GM12873 (cell line): ENCODE measurements around the gene RAB5B.

Experiments
- TF ChIP-seq, protein P1 (sequence below): IDR thresholded peaks from 2 replicates; pipeline ENCODE4 v1.5.1; 2012; ENCODE audit warnings: low read depth, mild to moderate bottlenecking, moderate library complexity, low read length, control low read depth; ENCODE audit not compliant: insufficient read depth; ENCODE audit errors: missing control alignments

The RAB5B gene

DNA sequence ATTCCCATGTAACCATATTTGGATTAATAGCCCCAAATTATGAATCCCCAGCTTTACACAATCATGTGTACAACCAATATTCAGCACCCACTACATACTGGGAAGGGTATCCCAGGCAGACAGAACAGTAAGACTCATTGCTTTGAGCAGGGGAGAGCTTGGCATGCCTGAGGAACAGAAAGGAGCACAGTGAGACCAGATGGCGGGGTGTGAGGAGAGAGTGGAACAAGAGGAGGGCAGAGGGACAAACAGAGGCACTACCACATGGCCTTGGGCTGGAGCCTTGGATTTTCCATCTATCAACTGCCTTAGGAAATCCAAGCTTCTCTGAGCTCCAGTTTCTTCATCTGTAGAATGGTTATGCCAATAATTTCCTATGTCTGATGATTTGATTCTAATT is 39.1 kb upstream of the RAB5B start:
- TF ChIP-seq, protein P1, sequence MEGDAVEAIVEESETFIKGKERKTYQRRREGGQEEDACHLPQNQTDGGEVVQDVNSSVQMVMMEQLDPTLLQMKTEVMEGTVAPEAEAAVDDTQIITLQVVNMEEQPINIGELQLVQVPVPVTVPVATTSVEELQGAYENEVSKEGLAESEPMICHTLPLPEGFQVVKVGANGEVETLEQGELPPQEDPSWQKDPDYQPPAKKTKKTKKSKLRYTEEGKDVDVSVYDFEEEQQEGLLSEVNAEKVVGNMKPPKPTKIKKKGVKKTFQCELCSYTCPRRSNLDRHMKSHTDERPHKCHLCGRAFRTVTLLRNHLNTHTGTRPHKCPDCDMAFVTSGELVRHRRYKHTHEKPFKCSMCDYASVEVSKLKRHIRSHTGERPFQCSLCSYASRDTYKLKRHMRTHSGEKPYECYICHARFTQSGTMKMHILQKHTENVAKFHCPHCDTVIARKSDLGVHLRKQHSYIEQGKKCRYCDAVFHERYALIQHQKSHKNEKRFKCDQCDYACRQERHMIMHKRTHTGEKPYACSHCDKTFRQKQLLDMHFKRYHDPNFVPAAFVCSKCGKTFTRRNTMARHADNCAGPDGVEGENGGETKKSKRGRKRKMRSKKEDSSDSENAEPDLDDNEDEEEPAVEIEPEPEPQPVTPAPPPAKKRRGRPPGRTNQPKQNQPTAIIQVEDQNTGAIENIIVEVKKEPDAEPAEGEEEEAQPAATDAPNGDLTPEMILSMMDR = no peak

DNA sequence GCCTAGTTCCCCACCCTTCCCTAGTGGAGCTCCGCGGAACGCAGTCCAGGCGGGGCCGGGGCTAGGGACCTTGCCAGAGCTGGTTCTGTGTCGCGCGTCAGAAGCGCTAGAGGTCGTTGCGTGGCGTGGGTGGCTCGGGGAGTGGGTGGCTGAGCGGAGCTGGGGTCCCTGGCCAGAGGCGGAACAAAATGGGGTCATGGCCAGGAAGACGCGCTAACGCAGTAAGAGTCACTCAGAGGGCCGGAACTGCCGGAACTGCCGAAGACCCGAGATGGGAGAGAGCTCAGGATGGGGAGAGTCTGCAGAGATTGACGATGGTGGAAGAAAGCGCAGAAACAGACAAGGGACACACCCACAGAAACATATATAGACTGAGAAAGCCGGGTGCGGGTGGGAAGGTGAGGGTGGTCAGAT is 38.1 kb upstream of the RAB5B start:
- TF ChIP-seq, protein P1 = no peak

DNA sequence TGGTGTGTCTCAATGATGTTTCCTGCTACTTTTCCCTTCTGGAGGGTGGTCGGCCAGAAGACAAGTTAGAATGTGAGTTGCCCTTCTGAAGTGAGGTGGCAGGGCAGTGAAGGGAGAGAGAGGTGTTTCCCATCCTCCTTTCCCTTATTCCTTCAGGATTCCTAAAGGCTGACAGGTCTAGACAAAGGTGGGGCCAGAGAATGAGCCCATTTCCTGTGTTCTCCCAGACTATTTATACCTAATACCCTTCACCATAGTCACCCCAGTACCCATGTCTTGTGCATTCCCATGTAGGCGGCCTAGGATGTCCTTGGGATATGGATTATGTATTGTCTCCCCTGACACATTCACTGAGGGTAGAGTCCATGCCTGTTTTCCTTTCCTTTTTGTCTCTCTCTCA is 35.9 kb upstream of the RAB5B start:
- TF ChIP-seq, protein P1 = no peak

DNA sequence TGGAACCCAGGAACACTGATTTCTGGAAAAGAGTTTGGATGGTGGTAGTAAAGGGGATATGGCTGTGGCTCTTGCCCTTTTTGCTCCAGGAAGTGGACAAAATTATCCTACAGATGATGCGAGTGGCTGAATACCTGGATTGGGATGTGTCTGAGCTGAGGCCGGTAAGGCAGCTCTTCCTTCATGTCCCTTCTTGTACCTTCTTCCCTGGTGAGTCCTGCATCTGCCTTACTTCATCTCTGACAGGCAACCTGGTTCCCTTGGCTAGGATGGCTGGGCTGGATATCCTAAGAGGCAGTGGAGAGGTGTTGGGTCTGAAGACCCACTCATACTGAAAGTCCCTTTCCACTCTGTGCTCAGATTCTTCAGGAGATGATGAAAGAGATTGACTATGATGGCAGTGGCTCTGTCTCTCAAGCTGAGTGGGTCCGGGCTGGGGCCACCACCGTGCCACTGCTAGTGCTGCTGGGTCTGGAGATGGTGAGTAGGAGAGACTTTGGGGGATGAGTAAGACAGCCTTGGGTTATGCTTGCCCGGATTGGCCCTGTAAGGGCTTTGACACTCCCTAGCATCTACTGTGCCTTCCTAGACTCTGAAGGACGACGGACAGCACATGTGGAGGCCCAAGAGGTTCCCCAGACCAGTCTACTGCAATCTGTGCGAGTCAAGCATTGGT is 34.9 kb upstream of the RAB5B start:
- TF ChIP-seq, protein P1 = no peak

DNA sequence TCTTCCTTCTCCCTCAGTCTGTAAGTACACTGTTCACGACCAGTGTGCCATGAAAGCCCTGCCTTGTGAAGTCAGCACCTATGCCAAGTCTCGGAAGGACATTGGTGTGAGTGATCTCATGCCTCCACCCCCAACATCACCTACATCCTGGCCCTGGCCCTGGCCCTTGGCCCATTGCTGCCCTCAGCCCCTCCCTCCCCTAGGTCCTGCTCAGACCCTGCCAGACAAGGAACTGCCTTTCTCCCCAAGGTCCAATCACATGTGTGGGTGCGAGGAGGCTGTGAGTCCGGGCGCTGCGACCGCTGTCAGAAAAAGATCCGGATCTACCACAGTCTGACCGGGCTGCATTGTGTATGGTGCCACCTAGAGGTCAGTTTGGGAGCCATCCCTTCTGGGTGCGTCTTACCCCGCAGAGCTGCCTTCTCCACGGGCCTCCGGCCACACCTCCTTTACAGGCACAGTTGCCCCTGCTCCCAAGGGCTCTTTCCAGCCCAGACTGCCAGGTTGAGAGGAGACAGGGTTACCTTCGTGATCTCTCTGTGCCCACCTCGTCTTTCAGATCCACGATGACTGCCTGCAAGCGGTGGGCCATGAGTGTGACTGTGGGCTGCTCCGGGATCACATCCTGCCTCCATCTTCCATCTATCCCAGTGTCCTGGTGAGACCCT is 33.7 kb upstream of the RAB5B start:
- TF ChIP-seq, protein P1 = peak; percentile 96

DNA sequence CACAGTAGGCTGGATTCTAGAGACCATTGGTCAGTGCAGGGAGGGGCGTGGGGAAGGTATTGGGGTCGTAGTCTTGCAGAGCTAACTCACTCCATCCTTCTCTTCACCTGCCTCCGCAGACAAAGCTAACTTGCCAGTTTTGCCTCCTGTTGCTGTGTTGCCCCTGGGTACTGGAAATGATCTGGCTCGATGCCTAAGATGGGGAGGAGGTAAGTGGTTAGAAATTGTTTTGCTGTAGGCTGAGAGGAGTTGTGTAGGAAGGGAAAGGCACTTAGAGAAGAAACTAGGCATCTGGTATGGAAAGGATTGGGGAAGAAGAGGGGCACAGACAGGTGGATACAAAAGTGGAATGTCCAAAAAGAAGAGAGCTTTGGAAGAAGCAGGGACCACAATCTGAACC is 31.8 kb upstream of the RAB5B start:
- TF ChIP-seq, protein P1 = no peak

DNA sequence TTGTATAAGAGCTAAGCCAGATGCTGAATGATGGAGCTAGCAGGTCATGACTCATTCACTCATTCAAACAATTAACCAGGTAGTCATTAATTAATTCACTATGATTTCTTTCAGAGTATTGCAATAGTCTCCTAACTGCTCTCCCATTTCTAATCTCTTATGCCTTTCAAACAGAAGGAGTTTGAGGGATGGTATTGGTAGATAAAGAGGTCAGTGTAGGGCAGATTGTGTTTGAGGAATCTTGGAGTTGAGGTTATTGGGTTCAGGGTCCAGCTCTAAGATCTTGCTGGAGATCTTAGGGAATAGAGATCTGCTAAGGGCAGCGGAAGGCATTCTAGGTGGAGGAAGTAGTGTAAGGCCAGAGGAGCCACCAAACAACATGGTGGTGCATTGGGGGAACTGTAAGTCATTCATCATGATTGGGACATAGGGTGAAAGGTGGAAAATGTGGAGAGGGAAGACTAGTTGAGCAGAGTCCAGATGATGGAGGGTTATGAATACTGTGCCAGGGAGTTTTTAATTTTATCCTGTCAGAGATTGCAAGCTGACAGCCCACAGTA is 31.2 kb upstream of the RAB5B start:
- TF ChIP-seq, protein P1 = no peak
